A673 (cell line): ENCODE measurements around the gene ANTKMT.

Source experiments
- CTCF ChIP-seq: fragments of 300-800, 200-600 bp; sonication (generic); conservative IDR thresholded peaks from 2 replicates; pipeline ENCODE4 v1.5.1; 2017; ENCODE audit warnings: low read depth, mild to moderate bottlenecking, antibody characterized with exemption, low read length, moderate library complexity, mixed read lengths
- EZH2 ChIP-seq: fragments of 200-600 bp; sonication (generic); IDR thresholded peaks from 2 replicates; pipeline ENCODE4 v1.6.1; 2017; ENCODE audit warnings: borderline replicate concordance, low read depth, mild to moderate bottlenecking, mixed read lengths, antibody characterized with exemption, low read length; ENCODE audit not compliant: poor library complexity, severe bottlenecking

DNA sequence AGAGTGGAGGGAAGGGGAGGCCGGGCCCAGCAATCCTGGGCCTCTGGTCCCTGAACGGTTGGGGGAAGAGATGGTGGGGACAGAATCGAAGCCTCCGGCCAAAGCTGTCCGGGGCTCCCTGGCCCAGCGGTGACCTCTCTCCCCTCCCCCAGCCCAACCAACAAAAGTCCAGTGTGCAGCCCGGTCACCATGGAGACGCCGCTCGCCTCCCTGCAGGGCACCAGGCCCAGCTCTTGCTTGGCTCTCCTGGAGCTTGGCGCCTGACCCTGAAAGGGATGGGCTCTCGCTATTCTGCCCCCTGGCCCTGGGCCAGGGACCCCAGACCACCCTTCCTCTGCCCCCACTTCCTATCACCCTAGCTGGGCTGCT, 4.8 kb upstream of the ANTKMT start:
- TF ChIP-seq CTCF: no peak
- no peak for TF ChIP-seq EZH2
